Measurements from ENCODE around the gene SELENOH.
"Not testable (repeated sequence)": the region's sequence is repeated elsewhere in the genome, so short reads cannot be mapped to it uniquely, and the experiment has no call there.

Gene SELENOH, protein sequence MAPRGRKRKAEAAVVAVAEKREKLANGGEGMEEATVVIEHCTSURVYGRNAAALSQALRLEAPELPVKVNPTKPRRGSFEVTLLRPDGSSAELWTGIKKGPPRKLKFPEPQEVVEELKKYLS

DNA sequence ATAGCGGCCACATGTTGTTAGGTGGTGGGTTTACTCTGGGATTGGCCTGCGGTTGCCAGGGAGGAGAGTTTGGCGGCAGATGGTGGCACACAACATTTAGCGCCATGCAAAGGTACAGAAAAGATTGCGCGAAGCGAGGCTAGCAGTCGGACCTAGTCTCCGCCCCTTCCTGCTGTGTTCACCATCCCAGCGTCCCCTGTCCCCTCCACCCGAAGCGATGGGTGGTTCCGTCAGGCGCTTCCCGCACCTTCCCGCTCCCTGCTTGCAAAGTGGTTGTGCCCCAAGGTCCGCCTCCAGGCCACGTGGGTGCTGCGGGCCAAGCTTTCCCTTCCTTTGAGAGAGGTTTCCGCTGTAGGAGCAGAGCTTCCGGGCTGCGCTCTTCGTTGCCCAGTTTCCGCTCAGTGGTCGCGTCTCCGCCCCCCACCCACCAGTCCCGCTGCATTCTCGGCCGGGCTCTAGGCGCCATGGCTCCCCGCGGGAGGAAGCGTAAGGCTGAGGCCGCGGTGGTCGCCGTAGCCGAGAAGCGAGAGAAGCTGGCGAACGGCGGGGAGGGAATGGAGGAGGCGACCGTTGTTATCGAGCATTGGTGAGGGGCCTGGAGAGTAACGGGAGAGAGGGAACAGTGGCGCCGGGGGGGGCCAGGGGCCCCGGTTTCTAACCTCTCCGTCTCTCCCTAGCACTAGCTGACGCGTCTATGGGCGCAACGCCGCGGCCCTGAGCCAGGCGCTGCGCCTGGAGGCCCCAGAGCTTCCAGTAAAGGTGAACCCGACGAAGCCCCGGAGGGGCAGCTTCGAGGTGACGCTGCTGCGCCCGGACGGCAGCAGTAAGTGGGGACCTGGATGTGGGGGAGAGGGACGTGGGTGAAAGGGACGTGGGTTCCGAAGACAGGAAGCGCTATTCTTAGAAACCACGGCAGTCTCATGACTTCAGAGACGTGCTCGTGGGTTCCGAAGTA lies at the start of gene SELENOH:
Gene SELENOH (plus strand): TSS at position 360 of the 955 bp plus-strand sequence. CDS start 105 bp downstream, at position 465.
- peak; percentile 91 for DNase-seq

DNA sequence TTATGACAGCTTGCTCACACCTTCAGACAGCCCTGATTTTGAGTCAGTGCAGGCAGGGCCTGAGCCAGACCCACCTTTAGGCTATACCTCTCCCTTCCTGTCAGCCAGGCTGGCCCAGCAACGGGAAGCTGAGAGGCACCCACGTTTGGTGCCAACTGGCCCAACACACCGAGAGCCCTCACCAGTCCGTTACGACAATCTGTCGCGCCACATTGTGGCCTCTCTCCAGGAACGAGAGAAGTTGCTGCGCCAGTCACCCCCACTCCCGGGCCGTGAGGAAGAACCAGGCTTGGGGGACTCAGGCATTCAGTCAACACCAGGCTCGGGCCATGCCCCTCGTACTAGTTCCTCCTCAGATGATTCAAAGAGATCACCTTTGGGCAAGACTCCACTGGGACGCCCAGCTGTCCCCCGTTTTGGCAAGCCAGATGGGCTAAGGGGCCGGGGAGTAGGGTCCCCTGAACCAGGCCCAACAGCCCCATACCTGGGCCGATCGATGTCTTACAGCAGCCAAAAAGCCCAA lies 42.4 kb upstream of the SELENOH start:
- DNase-seq = no peak

DNA sequence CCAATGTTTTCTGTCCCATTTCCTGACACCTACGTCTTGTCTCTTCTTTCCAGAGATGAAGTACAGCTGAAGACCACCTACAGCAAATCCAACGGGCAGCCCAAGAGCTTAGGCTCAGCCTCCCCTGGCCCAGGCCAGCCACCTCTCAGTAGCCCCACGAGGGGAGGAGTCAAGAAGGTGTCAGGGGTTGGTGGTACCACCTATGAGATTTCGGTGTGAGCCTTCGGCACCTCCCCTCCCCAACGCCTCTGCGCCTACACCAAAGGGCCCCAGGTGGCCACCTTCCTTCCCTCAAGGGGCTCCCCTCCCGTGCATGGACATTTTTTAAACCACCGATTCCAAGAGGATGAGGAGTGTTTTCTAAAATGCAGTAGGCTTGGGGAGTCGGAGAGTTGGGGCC lies 41.5 kb upstream of the SELENOH start:
- DNase-seq = no peak

DNA sequence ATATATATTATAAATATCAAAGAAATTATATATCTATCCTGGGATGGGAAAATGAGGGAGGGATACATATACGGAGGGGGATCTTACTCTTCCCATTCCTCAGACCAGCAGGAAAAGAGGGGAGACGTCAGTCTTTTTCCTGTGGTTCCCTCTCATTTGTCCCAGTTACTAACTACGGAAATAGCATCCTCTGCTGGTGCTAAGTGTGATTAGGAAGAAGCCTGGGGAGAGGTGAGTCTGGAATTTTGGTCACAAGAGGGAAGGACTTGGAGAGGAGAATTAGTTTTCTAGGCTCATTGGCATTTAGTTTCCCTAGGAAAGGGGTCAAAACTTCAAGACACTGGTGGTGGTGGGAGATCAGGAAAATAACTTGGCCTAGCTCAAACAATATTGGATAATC lies 40.9 kb upstream of the SELENOH start:
- DNase-seq = no peak

DNA sequence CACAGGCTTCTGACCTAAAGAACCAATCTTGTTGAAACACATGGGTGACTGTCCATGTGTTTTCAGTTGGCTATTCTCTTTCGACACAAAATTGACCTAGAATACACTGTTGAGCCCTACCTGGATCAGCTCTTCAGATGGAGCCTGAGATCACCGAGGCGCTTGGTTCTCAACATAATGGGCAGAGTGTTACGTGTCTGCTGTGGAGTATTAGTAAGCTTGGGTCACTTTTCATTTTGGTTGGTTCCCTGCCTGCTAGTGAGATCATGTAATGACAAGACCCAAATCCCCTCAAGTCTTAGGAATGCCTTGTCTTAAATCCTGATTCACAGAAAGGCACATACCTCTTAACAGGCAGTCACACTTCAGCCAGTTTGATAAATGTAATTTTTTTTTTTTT lies 38.0 kb upstream of the SELENOH start:
- no peak for DNase-seq

DNA sequence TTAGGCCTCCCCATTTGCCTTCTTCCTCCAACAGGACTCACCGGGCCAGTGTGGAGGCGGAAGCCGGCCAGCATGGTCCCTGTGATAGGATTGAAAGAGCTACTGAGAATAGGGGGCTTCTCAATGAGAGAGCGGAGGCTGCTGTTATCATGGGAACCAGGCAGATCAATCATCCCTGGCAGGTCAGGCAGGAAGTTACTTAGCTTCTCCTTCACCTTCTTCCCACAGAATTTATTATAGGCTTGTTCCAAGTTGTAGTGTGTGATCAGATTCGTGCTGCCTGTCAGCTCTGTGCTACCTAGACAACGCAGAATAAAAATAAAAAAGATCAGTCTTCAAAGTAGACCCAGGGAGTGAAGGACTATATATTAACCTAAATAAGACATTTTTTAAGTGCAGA lies 36.4 kb upstream of the SELENOH start:
- no peak for DNase-seq

DNA sequence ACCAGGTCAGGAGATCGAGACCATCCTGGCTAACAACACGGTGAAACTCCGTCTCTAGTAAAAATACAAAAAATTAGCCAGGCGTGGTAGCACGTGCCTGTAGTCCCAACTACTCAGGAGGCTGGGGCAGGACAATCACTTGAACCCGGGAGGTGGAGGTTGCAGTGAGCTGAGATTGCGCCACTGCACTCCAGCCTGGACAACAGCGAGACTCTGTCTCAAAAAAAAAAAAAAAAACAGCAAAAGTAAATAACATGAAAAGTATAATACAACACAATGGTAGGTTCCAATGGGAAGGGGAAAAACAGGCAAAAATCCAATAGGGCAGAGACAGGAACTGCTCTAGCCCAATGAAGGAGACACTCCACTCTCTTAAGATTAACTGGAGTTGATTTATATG lies 35.9 kb upstream of the SELENOH start:
- DNase-seq = not testable (repeated sequence)

DNA sequence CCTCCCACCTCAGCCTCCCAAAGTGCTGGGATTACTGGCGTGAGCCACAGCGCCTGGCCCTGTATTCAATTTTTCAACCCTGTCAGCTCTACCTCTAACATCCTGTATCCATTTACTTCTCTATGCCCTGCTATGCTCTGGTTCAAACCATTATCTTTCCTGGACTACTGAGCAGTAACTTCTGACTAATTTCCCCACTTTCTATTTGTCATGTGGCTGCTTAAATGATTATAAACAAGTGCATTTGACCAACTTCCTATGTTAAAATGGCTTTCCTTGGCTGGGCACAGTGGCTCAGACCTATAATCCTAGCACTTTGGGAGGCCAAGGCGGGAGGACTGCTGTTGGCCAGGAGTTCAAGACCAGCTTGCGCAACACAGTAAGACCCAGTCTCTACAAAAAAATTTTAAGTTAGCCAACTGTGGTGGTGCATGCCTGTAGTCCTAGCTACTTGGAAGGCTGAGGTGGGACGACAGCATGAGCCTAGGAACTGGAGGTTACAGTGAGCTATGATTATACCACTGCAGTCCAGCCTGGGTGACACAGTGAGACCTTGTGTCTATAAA lies 31.4 kb upstream of the SELENOH start:
- DNase-seq = no peak

DNA sequence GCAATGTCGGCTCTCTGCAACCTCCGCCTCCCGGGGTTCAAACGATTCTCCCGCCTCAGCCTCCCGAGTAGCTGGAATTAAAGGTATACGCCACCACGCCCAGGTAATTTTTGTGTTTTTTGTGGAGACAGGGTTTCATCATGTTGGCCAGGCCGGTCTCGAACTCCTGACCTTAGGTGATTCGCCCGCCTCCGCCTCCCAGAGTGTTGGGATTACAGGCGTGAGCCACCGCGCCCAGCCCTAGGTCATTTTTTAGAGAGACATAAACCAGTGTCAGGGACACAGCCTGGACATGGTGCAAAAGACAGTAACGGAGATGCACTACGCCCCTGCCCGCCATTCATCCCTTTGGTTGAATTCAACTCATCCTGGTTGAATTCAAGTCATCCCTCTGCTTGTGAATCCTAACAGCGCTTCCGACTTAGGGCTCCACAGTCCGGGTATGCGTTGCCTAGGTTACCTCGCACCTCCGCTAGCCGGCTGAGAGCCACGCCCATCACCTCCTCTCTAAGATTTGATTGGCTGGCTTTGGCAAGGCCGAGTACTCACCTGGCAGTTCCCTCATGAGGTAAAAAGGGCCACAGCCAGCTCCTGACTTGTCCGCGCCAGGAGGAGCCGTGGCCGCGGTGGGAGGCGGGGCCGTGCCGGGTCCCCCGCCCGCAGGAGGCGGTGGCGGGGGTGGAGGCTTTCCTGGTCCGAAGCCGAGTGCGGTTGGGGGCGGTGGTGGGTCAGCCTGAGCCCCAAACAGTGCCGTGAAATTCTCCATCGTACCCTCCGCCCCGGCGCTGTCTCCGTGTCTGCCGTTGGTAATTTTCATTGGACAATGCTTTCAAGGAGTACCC lies 29.7 kb upstream of the SELENOH start, which contains the start of gene MED19:
Gene MED19 (minus strand): TSS at position 802 of the 842 bp plus-strand sequence. CDS start 36 bp downstream, at position 766.
- DNase-seq = peak; percentile 80

DNA sequence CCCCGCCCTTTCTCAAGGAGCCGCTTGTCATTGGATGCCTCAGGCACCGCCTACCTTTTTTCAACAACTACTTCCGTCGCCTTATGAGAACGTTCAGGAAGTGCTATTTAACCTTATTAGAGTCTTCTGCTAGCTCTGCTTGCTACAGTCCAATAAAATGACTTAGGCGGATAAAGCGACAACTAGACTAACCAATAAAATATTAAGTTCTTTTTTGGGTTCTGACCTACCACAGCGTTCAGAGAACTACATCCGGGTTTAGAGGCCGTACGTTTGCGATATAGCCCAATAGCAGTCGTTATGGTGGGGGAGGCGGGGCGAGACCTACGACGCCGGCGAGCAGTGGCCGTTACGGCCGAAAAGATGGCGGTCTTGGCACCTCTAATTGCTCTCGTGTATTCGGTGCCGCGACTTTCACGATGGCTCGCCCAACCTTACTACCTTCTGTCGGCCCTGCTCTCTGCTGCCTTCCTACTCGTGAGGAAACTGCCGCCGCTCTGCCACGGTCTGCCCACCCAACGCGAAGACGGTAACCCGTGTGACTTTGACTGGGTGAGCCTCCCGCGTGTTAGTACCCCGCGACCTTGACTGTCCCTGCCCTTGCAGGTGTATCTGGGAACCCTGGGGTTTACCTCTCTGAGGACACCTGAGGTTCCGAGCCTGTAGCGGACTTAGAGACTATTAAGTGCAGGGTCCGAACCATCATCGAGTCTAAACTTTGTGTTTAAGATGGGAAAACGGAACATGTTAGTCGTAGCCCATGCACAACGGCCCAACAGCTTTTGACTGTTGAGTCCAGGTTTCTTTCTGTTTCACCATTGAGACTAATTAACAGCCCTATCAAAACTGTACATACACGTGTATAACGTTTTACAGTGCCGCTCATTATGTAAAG lies 28.8 kb upstream of the SELENOH start, which contains the start of gene TMX2:
Gene TMX2 (plus strand): TSS at position 338 of the 895 bp plus-strand sequence. CDS start 26 bp downstream, at position 364.
- peak; percentile 90 for DNase-seq

DNA sequence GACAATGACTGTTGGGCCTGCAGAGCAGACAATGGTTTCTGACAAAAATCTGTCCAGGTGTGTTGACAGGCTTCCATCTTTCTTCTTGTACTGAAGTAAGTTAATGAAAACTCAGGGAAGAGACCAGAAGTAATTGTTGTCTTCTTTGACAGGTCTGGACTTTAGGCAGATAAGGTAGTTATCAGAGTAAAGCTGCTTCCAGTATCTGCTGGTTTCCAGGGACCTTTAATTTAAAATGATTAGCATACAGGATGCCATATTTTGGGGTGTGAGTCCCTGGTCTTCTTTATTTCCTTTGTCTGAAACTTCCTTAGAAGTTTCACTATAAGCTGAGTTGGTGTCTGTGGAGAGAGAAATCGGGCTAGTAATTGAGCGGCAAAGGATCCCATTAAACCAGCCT lies 27.5 kb upstream of the SELENOH start:
- DNase-seq = no peak

DNA sequence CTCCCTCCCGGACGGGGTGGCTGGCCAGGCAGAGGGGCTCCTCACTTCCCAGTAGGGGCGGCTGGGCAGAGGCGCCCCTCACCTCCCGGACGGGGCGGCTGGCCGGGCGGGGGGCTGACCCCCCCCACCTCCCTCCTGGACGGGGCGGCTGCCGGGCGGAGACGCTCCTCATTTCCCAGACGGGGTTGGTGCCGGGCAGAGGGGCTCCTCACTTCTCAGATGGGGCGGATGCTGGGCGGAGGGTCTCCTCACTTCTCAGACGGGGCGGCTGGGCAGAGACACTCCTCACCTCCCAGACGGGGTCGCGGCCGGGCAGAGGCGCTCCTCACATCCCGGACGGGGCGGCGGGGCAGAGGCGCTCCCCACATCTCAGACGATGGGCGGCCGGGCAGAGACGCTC lies 24.6 kb upstream of the SELENOH start:
- not testable (repeated sequence) for DNase-seq

DNA sequence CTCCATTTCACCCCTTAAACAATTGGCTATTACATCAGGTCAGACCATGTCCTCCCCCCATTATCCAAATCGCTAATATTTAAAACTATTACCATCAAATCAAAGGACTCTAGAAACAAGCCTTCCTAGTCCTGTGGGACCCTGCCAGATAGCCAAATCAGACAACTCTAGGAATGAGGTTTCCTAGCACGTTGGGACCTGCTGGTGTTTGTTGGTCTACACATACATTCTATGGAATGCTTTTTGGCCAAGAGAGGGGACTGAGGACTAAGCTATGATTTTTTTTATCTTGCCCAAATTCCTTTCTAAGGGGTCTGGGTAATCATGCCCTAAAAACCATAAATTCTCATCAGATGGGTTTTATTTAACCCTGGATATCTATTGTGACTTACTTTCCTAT lies 14.1 kb upstream of the SELENOH start:
- no peak for DNase-seq

DNA sequence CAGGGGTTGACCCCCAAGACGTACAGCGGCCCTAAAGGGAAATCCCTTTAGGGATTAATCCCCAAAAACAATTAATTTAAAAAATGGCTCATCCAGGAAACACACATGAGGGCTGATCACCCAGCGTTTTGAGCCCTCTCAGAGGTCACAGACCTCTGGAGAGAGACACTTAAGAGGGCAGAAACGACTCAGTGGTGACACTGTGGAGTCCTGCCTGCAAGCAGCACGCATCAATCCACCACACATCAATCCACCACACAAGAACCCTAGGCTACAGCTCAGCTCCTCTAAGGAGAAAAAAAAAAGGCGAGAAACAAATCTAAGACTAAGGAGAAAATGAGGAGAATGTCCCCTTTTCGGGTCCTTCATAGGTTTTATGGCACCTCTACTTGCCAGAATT lies 12.5 kb upstream of the SELENOH start:
- no peak for DNase-seq

DNA sequence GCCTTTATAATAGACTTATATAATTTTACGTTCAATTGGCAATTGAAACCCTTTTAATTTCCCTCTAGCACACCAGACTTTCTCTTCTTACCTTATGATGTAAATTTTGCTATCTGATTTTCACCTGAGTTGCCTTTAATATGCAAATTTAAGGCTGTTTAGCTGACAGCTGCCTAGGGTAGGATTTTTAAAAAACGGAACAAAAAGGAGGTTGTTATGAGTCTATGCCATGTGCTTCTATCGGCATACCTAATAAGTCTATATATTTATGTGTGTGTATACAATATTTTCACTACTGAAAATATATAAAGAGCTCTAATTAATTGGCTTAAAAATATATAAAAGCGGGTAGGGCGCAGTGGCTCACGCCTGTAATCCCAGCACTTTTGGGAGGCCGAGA lies 11.8 kb upstream of the SELENOH start:
- no peak for DNase-seq

DNA sequence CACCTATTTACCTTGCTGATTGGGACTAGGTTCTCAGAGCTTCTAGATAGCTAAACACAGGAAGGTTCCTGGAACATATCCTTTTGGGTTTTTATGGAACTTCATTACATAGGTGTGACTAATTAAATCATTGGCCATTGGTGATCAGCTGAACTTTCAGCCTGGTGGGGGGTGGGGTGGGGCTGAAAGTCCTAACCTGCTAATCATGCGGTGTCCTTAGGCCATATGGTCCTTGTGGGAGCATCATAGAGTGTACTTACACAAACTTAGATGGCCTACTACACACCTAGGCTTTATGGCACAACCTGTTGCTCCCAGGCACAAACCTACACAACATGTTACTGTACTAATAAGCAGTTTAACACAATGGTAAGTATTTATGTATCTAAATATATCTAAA lies 8.6 kb upstream of the SELENOH start:
- DNase-seq = no peak

DNA sequence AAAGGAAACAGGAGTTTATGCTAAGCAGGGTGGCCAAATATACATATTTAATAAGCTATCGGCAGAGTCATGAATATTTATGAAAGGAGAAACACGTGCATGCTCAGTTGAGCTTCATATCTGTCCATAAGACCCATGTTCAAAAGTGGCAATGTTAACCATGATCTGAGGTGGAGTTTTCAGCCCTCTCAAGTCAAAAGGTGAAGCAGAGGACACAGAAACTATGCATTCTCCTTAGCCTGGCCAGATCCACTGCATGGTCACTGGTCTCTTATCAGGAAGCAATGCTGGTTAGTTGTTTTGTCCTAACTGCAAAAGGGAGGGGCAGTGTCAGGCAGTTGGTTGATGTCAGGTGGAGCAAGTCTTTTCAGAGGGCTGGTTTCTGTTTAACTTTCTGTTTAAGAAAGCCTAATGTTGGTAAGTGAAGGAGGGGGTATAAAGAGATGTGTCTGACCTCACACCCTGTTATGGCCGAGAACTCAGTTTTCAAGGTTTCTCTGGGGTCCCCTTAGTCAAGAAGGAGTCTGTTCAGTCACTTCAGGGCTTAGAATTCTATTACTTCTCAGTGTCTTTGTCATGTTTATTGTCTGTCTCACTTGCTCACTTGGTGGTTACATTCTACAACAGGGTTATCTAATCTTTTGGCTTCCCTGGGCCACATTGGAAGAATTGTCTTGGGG lies 5.5 kb upstream of the SELENOH start:
- no peak for DNase-seq

DNA sequence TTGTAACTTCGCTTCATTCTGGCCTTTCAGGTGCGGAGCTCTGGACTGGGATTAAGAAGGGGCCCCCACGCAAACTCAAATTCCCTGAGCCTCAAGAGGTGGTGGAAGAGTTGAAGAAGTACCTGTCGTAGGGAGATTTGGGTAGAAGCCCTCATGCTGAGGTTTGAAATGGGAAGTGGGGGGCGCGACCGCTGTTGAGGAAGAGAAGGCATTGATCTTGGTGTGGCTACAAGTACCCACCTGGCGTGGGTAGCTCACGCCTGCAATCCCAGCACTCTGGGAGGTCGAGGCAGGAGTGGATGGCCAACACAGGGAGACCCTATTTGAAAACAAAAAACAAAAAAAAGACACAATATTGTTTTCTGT lies 779 bp downstream of the SELENOH start:
- no peak for DNase-seq

DNA sequence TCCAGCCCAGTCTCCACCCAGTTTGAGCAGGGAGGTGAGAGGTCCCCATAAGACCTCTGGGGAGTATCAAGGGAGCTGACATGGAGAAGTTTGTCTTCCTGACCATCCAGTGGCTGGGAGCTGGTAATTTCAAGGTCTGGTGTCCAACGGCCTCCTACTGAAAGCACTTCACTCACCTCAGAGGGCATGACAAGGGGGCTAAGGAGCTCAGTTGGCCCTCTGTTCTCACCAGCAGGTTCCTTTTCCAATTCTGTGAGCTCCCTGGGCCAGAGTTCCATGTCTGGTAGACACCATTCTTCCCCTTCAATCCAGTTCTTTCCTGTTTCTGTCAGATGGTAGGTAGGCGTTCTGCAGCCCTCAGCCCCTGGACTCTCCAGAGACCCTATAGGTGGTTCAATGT lies 3.1 kb downstream of the SELENOH start:
- DNase-seq = no peak

DNA sequence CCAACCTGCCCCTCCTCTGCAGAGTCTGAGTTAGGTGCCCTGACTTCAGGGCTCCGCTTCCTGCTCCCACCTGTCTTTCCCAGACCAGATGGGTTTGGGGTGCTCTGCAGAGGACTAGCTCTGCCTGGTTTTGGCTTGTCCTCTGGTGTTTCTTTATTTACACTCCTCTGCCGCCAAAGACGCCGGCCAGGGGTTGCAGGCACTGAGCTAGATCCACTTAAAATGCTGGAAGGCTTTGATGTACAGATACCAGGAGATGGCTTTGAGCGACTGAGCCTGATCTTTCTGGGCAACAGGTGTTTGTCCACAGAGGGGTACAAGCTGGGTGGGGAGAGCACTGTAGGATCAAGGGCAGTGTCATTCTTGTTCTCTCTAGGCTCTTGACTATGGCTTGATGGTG lies 3.9 kb downstream of the SELENOH start:
- DNase-seq = no peak

DNA sequence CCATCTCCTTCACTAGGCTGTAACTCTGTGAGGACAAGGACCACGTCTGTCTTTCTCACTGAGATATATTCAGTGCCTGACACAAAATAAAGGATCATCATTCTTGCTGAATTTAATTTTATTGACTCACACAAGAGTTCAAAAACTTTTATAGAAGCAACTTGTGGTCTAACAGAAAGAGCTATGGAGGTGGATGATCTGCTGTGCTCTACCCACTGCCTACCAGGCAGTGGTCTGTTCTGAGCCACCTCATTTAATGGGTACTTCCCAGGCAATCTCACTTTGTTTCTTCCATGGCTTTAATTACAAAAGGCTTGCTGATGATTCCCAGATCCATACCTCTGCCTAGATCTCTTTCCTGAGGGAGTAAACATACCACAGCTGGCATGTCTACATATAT lies 5.6 kb downstream of the SELENOH start:
- DNase-seq = no peak
